SK-N-SH treated with all-trans-retinoic acid at 6 μM for 48 hours (cell line): Measurements from ENCODE around the gene C1orf52.

Experiments
- ATAC-seq: fragments of 200-7000 bp; cut with Tn5 transposase; 3 replicates; pipeline ENCODE4 v1.9.1; 2020; ENCODE audit warnings: mild to moderate bottlenecking, moderate library complexity
- ARNTL ChIP-seq: fragments of 450-650 bp; formaldehyde crosslinking; IDR thresholded peaks from 2 replicates; pipeline ENCODE4 v1.5.0; 2020; ENCODE audit warnings: low read depth, mild to moderate bottlenecking, moderate library complexity, borderline replicate concordance
- BACH2 ChIP-seq: fragments of 250-450 bp; sonication (Bioruptor Pico); IDR thresholded peaks from 2 replicates; pipeline ENCODE4 v1.9.0; 2021; ENCODE audit warnings: mild to moderate bottlenecking, borderline replicate concordance
- ESRRG ChIP-seq: fragments of 250-450 bp; sonication (Bioruptor Pico); IDR thresholded peaks from 2 replicates; pipeline ENCODE4 v1.6.1; 2021; ENCODE audit warnings: mild to moderate bottlenecking
- GLIS3 ChIP-seq: fragments of 250-450 bp; sonication (Bioruptor Pico); IDR thresholded peaks from 2 replicates; pipeline ENCODE4 v1.5.0; 2020; ENCODE audit warnings: mild to moderate bottlenecking, moderate library complexity
- ISL1 ChIP-seq: fragments of 250-450 bp; sonication (Bioruptor Pico); IDR thresholded peaks from 2 replicates; pipeline ENCODE4 v2.1.2; 2022; ENCODE audit warnings: mild to moderate bottlenecking, moderate library complexity
- OSR1 ChIP-seq: fragments of 250-450 bp; sonication (Bioruptor Pico); IDR thresholded peaks from 2 replicates; pipeline ENCODE4 v1.8.0; 2022; ENCODE audit warnings: moderate library complexity, mild to moderate bottlenecking, inconsistent platforms
- PPARA ChIP-seq: fragments of 250-450 bp; sonication (Bioruptor Pico); IDR thresholded peaks from 2 replicates; pipeline ENCODE4 v1.5.0; 2020; ENCODE audit warnings: mild to moderate bottlenecking, borderline replicate concordance
- RARB ChIP-seq: fragments of 250-450 bp; sonication (Bioruptor Pico); IDR thresholded peaks from 2 replicates; pipeline ENCODE4 v1.8.0; 2021; ENCODE audit warnings: mild to moderate bottlenecking, moderate library complexity
- SNAI2 ChIP-seq: fragments of 250-450 bp; sonication (Bioruptor Pico); IDR thresholded peaks from 2 replicates; pipeline ENCODE4 v1.5.0; 2020; ENCODE audit warnings: mild to moderate bottlenecking, moderate library complexity
- TCF4 ChIP-seq: fragments of 250-450 bp; sonication (Bioruptor Pico); IDR thresholded peaks from 2 replicates; pipeline ENCODE4 v1.8.0; 2021; ENCODE audit warnings: mild to moderate bottlenecking, moderate library complexity, borderline replicate concordance
- TOX ChIP-seq: fragments of 250-450 bp; sonication (Bioruptor Pico); IDR thresholded peaks from 2 replicates; pipeline ENCODE4 v1.8.0; 2021; ENCODE audit warnings: mild to moderate bottlenecking, moderate library complexity, borderline replicate concordance
- ZC3H10 ChIP-seq: fragments of 250-450 bp; sonication (Bioruptor Pico); IDR thresholded peaks from 2 replicates; pipeline ENCODE4 v1.5.1; 2021; ENCODE audit warnings: mild to moderate bottlenecking, moderate library complexity
- ZFP3 ChIP-seq: fragments of 250-450 bp; sonication (Bioruptor Pico); IDR thresholded peaks from 2 replicates; pipeline ENCODE4 v1.5.0; 2020; ENCODE audit warnings: mild to moderate bottlenecking, moderate library complexity
- ZFP30 ChIP-seq: fragments of 450-650 bp; formaldehyde crosslinking; IDR thresholded peaks from 2 replicates; pipeline ENCODE4 v1.5.0; 2022; ENCODE audit warnings: mild to moderate bottlenecking, moderate library complexity
- ZNF565 ChIP-seq: fragments of 450-650 bp; formaldehyde crosslinking; conservative IDR thresholded peaks from 2 replicates; pipeline ENCODE4 v1.5.0; 2020; ENCODE audit warnings: low read depth, mild to moderate bottlenecking, moderate library complexity
- ZNF70 ChIP-seq: fragments of 450-650 bp; formaldehyde crosslinking; IDR thresholded peaks from 2 replicates; pipeline ENCODE4 v1.5.0; 2020; ENCODE audit warnings: mild to moderate bottlenecking, moderate library complexity
- ZNF8 ChIP-seq: fragments of 450-650 bp; formaldehyde crosslinking; IDR thresholded peaks from 2 replicates; pipeline ENCODE4 v1.5.0; 2020; ENCODE audit warnings: mild to moderate bottlenecking, moderate library complexity
- TF ChIP-seq, protein P1 (sequence below): fragments of 250-450 bp; sonication (Bioruptor Pico); IDR thresholded peaks from 2 replicates; pipeline ENCODE4 v1.5.1; 2020; ENCODE audit warnings: low read depth, mild to moderate bottlenecking, moderate library complexity
- TF ChIP-seq, protein P2 (sequence below): fragments of 250-450 bp; sonication (Bioruptor Pico); IDR thresholded peaks from 2 replicates; pipeline ENCODE4 v1.5.1; 2021; ENCODE audit warnings: mild to moderate bottlenecking, moderate library complexity
- TF ChIP-seq, protein P3 (sequence below): fragments of 250-450 bp; sonication (Bioruptor Pico); IDR thresholded peaks from 2 replicates; pipeline ENCODE4 v1.8.0; 2021; ENCODE audit warnings: low read depth, mild to moderate bottlenecking, moderate library complexity, borderline replicate concordance
- TF ChIP-seq, protein P4 (sequence below): fragments of 250-450 bp; sonication (Bioruptor Pico); IDR thresholded peaks from 2 replicates; pipeline ENCODE4 v1.8.0; 2020; ENCODE audit warnings: mild to moderate bottlenecking, moderate library complexity, borderline replicate concordance
- TF ChIP-seq, protein P5 (sequence below): fragments of 250-450 bp; sonication (Bioruptor Pico); IDR thresholded peaks from 2 replicates; pipeline ENCODE4 v1.5.0; 2020; ENCODE audit warnings: mild to moderate bottlenecking, moderate library complexity

Gene C1orf52

DNA sequence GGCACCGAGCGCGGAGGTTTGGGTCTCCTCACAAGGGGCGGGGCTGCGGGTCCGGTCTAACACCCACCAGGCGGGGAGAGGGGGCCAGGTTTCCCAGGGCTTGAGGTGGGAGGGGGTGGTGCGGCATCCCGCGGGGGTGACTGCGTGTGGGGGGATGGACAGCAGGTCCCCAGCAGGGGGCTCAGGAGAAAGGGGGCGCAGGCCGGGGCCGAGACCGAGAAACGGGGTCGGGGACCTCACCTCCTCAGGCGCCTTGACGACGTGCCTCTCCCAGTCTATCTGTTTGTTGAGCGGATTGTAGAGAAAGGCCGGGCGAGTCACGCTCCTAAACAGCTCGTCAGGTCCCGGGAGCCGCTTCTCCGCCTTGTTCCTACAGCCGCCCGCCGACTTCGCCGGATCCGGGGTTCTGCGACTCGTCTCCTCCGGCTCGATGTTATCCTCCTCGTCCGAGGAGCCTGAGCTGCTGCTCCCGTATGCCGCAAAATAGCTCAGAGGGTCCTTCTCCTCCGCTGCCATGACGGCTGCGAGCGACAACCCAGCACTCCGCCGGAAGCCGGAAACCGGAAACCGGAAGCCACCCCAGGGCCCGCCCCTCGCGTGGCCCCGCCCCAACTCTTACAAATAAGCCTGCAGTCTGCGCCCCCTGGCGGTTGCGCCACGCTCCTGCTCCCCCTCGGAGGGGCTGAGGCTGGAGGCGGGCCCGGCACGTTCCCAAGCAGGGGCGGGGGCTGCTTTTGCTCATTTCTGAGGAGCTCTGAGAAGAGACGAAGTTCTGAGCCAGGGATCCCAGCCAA lies at the start of gene C1orf52:
Gene C1orf52, minus strand, starts transcription at position 545 of the 794 bp plus-strand sequence. Its CDS starts 29 bp downstream, at position 516.
- TF ChIP-seq PPARA (CRISPR knock-in tag) (no peak), BACH2 (no peak), OSR1 (no peak), ZFP30 (CRISPR knock-in tag) (no peak), ZFP3 (CRISPR knock-in tag) (no peak)
- peak; percentile 96 for ATAC-seq

DNA sequence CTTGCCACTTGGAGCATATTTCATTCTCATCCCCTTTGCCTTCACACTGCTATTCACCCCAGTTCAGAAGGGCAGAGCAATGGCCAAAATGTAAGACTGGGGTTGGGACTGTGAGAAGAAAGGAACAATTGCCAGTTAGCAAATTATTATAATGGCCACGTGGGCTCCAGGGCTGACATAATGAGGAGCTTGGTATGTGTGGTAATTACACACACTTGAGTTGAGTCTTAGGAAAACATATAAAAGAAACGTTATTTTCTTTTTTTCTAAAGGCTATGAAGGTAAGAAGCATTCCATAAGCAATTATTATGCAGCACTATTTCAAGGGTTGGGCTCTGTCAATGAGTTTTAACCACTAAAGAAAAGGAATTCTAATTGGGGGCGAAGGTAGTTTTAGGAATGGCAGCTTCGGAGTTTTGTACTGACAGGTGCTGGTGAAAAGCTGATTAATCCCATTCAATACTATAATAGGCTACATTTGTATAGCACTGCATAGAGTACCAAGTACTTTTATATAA lies 49.4 kb upstream of the C1orf52 start:
- ATAC-seq: no peak
- TF ChIP-seq TCF4 (CRISPR knock-in tag) (no peak), ESRRG (no peak), ZNF565 (CRISPR knock-in tag) (no peak), OSR1 (no peak)
- TF ChIP-seq, protein P1, sequence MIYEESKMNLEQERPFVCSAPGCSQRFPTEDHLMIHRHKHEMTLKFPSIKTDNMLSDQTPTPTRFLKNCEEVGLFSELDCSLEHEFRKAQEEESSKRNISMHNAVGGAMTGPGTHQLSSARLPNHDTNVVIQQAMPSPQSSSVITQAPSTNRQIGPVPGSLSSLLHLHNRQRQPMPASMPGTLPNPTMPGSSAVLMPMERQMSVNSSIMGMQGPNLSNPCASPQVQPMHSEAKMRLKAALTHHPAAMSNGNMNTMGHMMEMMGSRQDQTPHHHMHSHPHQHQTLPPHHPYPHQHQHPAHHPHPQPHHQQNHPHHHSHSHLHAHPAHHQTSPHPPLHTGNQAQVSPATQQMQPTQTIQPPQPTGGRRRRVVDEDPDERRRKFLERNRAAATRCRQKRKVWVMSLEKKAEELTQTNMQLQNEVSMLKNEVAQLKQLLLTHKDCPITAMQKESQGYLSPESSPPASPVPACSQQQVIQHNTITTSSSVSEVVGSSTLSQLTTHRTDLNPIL (CRISPR knock-in tag): no peak
- TF ChIP-seq, protein P2, sequence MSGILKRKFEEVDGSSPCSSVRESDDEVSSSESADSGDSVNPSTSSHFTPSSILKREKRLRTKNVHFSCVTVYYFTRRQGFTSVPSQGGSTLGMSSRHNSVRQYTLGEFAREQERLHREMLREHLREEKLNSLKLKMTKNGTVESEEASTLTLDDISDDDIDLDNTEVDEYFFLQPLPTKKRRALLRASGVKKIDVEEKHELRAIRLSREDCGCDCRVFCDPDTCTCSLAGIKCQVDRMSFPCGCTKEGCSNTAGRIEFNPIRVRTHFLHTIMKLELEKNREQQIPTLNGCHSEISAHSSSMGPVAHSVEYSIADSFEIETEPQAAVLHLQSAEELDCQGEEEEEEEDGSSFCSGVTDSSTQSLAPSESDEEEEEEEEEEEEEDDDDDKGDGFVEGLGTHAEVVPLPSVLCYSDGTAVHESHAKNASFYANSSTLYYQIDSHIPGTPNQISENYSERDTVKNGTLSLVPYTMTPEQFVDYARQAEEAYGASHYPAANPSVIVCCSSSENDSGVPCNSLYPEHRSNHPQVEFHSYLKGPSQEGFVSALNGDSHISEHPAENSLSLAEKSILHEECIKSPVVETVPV (CRISPR knock-in tag): no peak
- TF ChIP-seq, all 23 proteins: peak for 0

DNA sequence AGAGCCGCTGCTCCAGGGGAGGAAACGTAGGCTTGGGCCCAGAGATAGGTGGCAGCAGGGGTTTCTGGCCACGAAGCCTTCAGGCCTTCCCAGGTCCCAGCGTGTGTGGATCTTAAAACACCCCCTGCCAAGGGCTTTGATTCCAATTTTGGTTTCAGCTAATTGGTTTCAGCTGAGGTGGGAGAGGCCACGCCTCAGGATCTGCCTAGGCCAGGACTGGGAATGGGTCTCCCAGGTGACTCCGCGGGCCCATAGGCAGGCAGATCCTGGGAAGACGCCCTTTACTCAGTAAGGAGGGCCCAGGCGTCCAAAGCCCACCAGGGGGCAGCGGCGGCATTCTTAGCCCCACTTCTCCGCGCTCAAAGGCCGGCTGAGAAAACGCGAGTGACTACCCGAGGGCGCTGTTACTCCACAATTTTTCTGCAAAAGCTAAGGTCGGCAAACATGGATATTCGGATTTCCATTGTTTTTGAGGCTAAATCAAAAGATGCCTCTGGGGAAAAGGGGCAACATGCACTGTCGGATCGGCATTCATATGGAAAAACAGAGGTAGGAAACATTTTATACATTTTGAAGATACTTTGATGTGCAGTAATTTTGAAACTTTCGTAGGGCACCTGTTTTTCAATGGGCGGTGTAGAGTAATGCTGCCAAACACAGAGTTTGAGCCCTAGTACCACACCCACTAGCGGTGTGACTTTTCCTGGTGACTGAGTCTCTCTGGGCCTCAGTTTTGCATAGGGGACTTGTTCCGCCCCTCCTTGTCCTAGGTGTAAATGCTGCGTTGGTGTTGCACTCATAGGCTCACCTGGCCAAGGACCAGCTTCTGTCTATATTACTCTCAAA lies 48.7 kb upstream of the C1orf52 start:
- peak; percentile 98 for ATAC-seq
- no peak for TF ChIP-seq BACH2

DNA sequence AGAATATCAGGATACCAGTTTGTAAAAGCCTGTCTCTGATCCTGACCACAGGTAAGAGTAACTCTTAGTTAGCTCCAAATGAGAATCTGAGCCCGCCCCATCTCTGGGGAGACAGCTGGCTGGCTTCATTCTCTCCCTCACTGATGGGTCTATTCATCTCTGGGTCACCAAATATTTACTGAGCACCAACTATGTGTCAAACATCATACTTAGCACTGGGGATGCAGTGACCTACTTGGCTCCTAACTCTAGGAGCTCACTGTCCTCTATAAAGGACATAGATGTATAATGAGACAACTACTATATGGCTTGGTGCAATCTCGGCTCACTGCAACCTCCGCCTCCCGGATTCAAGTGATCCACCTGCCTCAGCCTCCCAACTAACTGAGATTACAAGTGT lies 46.8 kb upstream of the C1orf52 start:
- TF ChIP-seq ZNF8 (CRISPR knock-in tag) (no peak), ARNTL (CRISPR knock-in tag) (no peak), ESRRG (no peak), SNAI2 (CRISPR knock-in tag) (no peak), PPARA (CRISPR knock-in tag) (no peak), BACH2 (no peak), RARB (CRISPR knock-in tag) (no peak), ZNF565 (CRISPR knock-in tag) (no peak), OSR1 (no peak), ZC3H10 (CRISPR knock-in tag) (no peak), ISL1 (no peak), GLIS3 (CRISPR knock-in tag) (no peak), ZNF70 (CRISPR knock-in tag) (no peak), ZFP30 (CRISPR knock-in tag) (no peak), TOX (CRISPR knock-in tag) (no peak)
- TF ChIP-seq, protein P3, sequence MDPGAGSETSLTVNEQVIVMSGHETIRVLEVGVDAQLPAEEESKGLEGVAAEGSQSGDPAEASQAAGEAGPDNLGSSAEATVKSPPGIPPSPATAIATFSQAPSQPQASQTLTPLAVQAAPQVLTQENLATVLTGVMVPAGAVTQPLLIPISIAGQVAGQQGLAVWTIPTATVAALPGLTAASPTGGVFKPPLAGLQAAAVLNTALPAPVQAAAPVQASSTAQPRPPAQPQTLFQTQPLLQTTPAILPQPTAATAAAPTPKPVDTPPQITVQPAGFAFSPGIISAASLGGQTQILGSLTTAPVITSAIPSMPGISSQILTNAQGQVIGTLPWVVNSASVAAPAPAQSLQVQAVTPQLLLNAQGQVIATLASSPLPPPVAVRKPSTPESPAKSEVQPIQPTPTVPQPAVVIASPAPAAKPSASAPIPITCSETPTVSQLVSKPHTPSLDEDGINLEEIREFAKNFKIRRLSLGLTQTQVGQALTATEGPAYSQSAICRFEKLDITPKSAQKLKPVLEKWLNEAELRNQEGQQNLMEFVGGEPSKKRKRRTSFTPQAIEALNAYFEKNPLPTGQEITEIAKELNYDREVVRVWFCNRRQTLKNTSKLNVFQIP (CRISPR knock-in tag): no peak
- TF ChIP-seq, protein P4, sequence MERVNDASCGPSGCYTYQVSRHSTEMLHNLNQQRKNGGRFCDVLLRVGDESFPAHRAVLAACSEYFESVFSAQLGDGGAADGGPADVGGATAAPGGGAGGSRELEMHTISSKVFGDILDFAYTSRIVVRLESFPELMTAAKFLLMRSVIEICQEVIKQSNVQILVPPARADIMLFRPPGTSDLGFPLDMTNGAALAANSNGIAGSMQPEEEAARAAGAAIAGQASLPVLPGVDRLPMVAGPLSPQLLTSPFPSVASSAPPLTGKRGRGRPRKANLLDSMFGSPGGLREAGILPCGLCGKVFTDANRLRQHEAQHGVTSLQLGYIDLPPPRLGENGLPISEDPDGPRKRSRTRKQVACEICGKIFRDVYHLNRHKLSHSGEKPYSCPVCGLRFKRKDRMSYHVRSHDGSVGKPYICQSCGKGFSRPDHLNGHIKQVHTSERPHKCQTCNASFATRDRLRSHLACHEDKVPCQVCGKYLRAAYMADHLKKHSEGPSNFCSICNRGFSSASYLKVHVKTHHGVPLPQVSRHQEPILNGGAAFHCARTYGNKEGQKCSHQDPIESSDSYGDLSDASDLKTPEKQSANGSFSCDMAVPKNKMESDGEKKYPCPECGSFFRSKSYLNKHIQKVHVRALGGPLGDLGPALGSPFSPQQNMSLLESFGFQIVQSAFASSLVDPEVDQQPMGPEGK (CRISPR knock-in tag): no peak
- TF ChIP-seq, protein P5, sequence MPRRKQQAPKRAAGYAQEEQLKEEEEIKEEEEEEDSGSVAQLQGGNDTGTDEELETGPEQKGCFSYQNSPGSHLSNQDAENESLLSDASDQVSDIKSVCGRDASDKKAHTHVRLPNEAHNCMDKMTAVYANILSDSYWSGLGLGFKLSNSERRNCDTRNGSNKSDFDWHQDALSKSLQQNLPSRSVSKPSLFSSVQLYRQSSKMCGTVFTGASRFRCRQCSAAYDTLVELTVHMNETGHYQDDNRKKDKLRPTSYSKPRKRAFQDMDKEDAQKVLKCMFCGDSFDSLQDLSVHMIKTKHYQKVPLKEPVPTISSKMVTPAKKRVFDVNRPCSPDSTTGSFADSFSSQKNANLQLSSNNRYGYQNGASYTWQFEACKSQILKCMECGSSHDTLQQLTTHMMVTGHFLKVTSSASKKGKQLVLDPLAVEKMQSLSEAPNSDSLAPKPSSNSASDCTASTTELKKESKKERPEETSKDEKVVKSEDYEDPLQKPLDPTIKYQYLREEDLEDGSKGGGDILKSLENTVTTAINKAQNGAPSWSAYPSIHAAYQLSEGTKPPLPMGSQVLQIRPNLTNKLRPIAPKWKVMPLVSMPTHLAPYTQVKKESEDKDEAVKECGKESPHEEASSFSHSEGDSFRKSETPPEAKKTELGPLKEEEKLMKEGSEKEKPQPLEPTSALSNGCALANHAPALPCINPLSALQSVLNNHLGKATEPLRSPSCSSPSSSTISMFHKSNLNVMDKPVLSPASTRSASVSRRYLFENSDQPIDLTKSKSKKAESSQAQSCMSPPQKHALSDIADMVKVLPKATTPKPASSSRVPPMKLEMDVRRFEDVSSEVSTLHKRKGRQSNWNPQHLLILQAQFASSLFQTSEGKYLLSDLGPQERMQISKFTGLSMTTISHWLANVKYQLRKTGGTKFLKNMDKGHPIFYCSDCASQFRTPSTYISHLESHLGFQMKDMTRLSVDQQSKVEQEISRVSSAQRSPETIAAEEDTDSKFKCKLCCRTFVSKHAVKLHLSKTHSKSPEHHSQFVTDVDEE (CRISPR knock-in tag): no peak
- TF ChIP-seq, all 23 proteins: peak for 0
- ATAC-seq: no peak
